ENCODE data around the gene RAPGEF2.
A peak's percentile ranks its signal among the peaks of the same experiment; 100 is the strongest.

RAPGEF2 gene

DNA sequence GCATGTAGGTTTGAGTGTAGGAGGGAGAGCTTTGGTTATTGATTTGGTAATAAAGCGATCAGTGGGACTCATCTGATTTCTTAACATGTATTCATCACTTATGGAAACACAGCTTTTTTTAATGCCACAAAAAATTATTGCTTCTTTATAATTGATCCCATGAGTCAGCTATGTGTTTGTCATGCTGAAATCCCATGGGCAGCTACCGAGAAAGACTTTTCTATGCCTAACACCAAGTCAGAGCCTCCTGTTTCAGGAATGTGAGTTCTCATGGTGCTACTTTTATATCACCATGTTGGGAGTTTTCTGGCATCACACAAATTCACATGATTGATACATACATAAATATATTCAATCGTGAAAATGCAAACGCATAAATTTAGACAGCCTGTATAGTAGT, 165.7 kb downstream of the RAPGEF2 start:
- DNase-seq (ENCODE audit: low read depth), result no peak
- TF ChIP-seq CTCF (conservative IDR thresholded peaks at IDR 0.05; ENCODE audit: low read depth, low read length), result no peak
- no peak overlapping the region for H3K4me3 ChIP-seq (ENCODE audit: low read depth, low read length)

GRCh38 chr4:159269116-159269515, 166.2 kb downstream of the RAPGEF2 start:
- TF ChIP-seq CTCF (conservative IDR thresholded peaks at IDR 0.05; ENCODE audit: low read depth, low read length), result no peak
- no peak overlapping the region for H3K4me3 ChIP-seq (ENCODE audit: low read depth, low read length)
- DNase-seq (ENCODE audit: low read depth), result no peak

DNA sequence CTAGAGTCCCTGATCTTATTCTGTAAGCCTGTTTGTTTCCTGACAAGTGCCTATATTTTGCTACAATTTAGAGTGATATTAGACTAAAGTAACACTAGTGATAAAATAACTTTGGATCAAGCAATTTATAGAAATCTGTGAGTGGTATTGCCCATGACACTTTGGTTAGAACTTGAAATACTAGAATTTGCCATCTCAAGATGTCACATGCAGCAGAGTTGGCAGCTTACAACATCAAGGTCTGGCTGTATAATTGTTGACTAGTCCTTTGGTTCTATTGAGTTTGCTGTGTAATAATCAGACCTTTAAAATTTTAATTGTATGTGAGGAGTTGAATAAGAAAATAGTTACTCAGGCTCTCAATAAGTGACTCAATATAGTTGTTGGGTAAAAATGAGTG, 167.1 kb downstream of the RAPGEF2 start:
- no peak for DNase-seq (ENCODE audit: low read depth)
- no peak overlapping the region for H3K4me3 ChIP-seq (ENCODE audit: low read depth, low read length)
- no peak for TF ChIP-seq CTCF (conservative IDR thresholded peaks at IDR 0.05; ENCODE audit: low read depth, low read length)

DNA sequence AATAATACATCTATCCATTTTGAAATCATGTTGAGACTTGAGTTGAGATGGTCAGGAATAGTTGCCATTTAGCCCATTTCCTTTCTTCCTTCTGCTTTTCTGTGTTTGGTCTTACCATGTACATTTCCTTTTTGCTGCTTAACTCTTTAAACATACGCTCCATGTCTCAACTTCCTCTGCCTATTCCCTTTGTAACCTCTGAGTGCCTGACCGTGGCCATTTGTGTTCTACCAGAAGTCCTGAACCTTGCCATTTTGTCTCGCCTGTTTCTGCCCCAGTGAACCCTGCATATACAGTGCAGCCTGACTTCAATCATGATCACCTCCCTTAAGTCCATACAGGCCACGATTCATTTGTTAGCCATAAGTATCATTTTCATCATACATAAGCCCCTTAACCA, 169.0 kb downstream of the RAPGEF2 start:
- no peak overlapping the region for H3K4me3 ChIP-seq (ENCODE audit: low read depth, low read length)
- no peak for DNase-seq (ENCODE audit: low read depth)
- no peak for TF ChIP-seq CTCF (conservative IDR thresholded peaks at IDR 0.05; ENCODE audit: low read depth, low read length)

GRCh38 chr4:159272273-159273140, 169.6 kb downstream of the RAPGEF2 start:
- DNase-seq (ENCODE audit: low read depth), result peak; percentile 52
- no peak for TF ChIP-seq CTCF (conservative IDR thresholded peaks at IDR 0.05; ENCODE audit: low read depth, low read length)
- H3K4me3 ChIP-seq (ENCODE audit: low read depth, low read length), result no peak overlapping the region

- TF ChIP-seq CTCF (conservative IDR thresholded peaks at IDR 0.05; ENCODE audit: low read depth, low read length), result no peak
- DNase-seq (ENCODE audit: low read depth), result peak; percentile 63
- no peak overlapping the region for H3K4me3 ChIP-seq (ENCODE audit: low read depth, low read length)
These were observed 170.2 kb downstream of the RAPGEF2 start for GRCh38 chr4:159273141-159273438.

DNA sequence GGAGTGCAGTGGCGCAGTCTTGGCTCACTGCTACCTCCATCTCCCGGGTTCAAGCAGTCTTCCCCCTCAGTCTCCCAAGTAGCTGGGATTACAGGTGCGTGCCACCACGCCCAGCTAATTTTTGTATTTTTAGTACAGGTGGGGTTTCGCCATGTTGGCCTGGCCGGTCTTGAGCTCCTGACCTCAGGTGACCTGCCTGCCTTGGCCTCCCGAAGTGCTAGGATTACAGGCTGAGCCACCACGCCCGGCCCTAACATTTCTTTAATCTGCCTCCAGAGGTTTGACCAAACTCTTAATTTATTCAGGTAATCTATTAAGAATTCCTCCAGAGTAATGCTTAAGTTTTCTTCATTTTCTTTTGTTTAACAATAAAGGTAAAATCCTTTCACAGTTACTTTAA, 171.0 kb downstream of the RAPGEF2 start:
- H3K4me3 ChIP-seq (ENCODE audit: low read depth, low read length), result no peak overlapping the region
- DNase-seq (ENCODE audit: low read depth), result no peak
- no peak for TF ChIP-seq CTCF (conservative IDR thresholded peaks at IDR 0.05; ENCODE audit: low read depth, low read length)
